ENCODE data around the gene RAPH1.
"Not testable (repeated sequence)": the region's sequence is repeated elsewhere in the genome, so short reads cannot be mapped to it uniquely, and the experiment has no call there.

The RAPH1 gene

GRCh38 chr2:203535784-203536585 is 884 bp upstream of the RAPH1 start:
- no peak for DNase-seq (ENCODE audit: low spot score)
- peak overlapping the region; percentile 73 to 98 for H3K27ac ChIP-seq
- peak overlapping the region; percentile 96 for H3K4me3 ChIP-seq
- no peak for TF ChIP-seq CTCF (IDR thresholded peaks at IDR 0.05)

GRCh38 chr2:203534621-203535077 is 452 bp downstream of the RAPH1 start:
- H3K4me3 ChIP-seq, result peak overlapping the region; percentile 96
- H3K27ac ChIP-seq, result peak overlapping the region; percentile 97 to 98
- no peak for DNase-seq (ENCODE audit: low spot score)
- TF ChIP-seq CTCF (IDR thresholded peaks at IDR 0.05), result no peak

GRCh38 chr2:203533676-203534591 is 1.2 kb downstream of the RAPH1 start:
- Histone ChIP-seq H3K4me3 (peak overlapping the region; percentile 96), H3K27ac (peak overlapping the region; percentile 97 to 98)
- DNase-seq (ENCODE audit: low spot score), result no peak
- no peak for TF ChIP-seq CTCF (IDR thresholded peaks at IDR 0.05)

- TF ChIP-seq CTCF (IDR thresholded peaks at IDR 0.05), result no peak
- Histone ChIP-seq H3K4me3 (peak overlapping the region; percentile 96), H3K27ac (peak overlapping the region; percentile 6 to 98)
- DNase-seq (ENCODE audit: low spot score), result no peak
Measured at GRCh38 chr2:203532957-203533658, 2.0 kb downstream of the RAPH1 start.

- no peak for TF ChIP-seq CTCF (IDR thresholded peaks at IDR 0.05)
- Histone ChIP-seq H3K27ac (no peak overlapping the region), H3K4me3 (no peak overlapping the region)
- no peak for DNase-seq (ENCODE audit: low spot score)
Measured at GRCh38 chr2:203527719-203528118, 7.4 kb downstream of the RAPH1 start.

GRCh38 chr2:203513268-203513667 is 21.8 kb downstream of the RAPH1 start:
- H3K27ac ChIP-seq; H3K4me3 ChIP-seq; DNase-seq (ENCODE audit: low spot score): not testable (repeated sequence)

- no peak overlapping the region for H3K27ac ChIP-seq
- no peak overlapping the region for H3K4me3 ChIP-seq
- no peak for DNase-seq (ENCODE audit: low spot score)
- TF ChIP-seq CTCF (IDR thresholded peaks at IDR 0.05), result no peak
Measured at GRCh38 chr2:203510941-203511305, 24.2 kb downstream of the RAPH1 start.

All from coronary artery (tissue), 2 donors.